ENCODE data around the gene ZDHHC11B.
"Not testable (repeated sequence)": the region's sequence is repeated elsewhere in the genome, so short reads cannot be mapped to it uniquely, and the experiment has no call there.

ZDHHC11B gene

GRCh38 chr5:784428-785177, at the start of gene ZDHHC11B:
ZDHHC11B (minus strand) TSS chr5:784729; CDS start chr5:766919, 17,810 bp downstream.
- peak; percentile 71 for DNase-seq

GRCh38 chr5:834013-834412, 49.5 kb upstream of the ZDHHC11B start:
- not testable (repeated sequence) for DNase-seq

- DNase-seq = not testable (repeated sequence)
Measured at GRCh38 chr5:828194-828593, 43.7 kb upstream of the ZDHHC11B start.

- not testable (repeated sequence) for DNase-seq
Measured at GRCh38 chr5:825544-825943, 41.0 kb upstream of the ZDHHC11B start.

GRCh38 chr5:821504-821903, 37.0 kb upstream of the ZDHHC11B start:
- DNase-seq = no peak

GRCh38 chr5:820245-820644, 35.7 kb upstream of the ZDHHC11B start:
- DNase-seq = no peak

GRCh38 chr5:819078-819477, 34.5 kb upstream of the ZDHHC11B start:
- no peak for DNase-seq

- no peak for DNase-seq
Measured at GRCh38 chr5:816176-816575, 31.6 kb upstream of the ZDHHC11B start.

- DNase-seq = no peak
Measured at GRCh38 chr5:815449-815848, 30.9 kb upstream of the ZDHHC11B start.

GRCh38 chr5:813575-813974, 29.0 kb upstream of the ZDHHC11B start:
- DNase-seq = not testable (repeated sequence)

- not testable (repeated sequence) for DNase-seq
Measured at GRCh38 chr5:811384-811783, 26.9 kb upstream of the ZDHHC11B start.

GRCh38 chr5:807719-808514, 23.4 kb upstream of the ZDHHC11B start:
- DNase-seq = not testable (repeated sequence)

- DNase-seq = no peak
Measured at GRCh38 chr5:801472-801871, 16.9 kb upstream of the ZDHHC11B start.

GRCh38 chr5:801055-801454, 16.5 kb upstream of the ZDHHC11B start:
- DNase-seq = not testable (repeated sequence)

GRCh38 chr5:798505-799138, 14.1 kb upstream of the ZDHHC11B start:
- not testable (repeated sequence) for DNase-seq

- not testable (repeated sequence) for DNase-seq
Measured at GRCh38 chr5:797986-798385, 13.5 kb upstream of the ZDHHC11B start.

- DNase-seq = not testable (repeated sequence)
Measured at GRCh38 chr5:795873-796272, 11.3 kb upstream of the ZDHHC11B start.

- not testable (repeated sequence) for DNase-seq
Measured at GRCh38 chr5:794948-795347, 10.4 kb upstream of the ZDHHC11B start.

GRCh38 chr5:788703-789102, 4.2 kb upstream of the ZDHHC11B start:
- not testable (repeated sequence) for DNase-seq

GRCh38 chr5:787857-788233, 3.3 kb upstream of the ZDHHC11B start:
- not testable (repeated sequence) for DNase-seq

- DNase-seq = not testable (repeated sequence)
Measured at GRCh38 chr5:787224-787856, 2.8 kb upstream of the ZDHHC11B start.

- not testable (repeated sequence) for DNase-seq
Measured at GRCh38 chr5:785181-785705, 714 bp upstream of the ZDHHC11B start.
